Neuronal stem cell (in vitro differentiated cells): ENCODE data around the gene ZBED2.

Experiments used
- DNase-seq: peaks from one replicate; pipeline ENCODE4 v3.0.0-alpha.2; 2013; ENCODE audit warnings: low spot score
- H2AFZ ChIP-seq: one replicate; pipeline ENCODE4 v1.6.1; 2013; ENCODE audit warnings: mild to moderate bottlenecking, low read length, inconsistent platforms
- H2AK5ac ChIP-seq: 2 replicates; pipeline ENCODE4 v1.6.1; 2013; ENCODE audit warnings: low read depth, mild to moderate bottlenecking, inconsistent platforms, low read length, moderate library complexity, mixed read lengths
- H2BK120ac ChIP-seq: 2 replicates; pipeline ENCODE4 v1.6.1; 2013; ENCODE audit warnings: low read depth, mild to moderate bottlenecking, inconsistent platforms, low read length, moderate library complexity, mixed read lengths
- H2BK12ac ChIP-seq: one replicate; pipeline ENCODE4 v1.6.1; 2013; ENCODE audit warnings: low read length, inconsistent platforms
- H2BK15ac ChIP-seq: 2 replicates; pipeline ENCODE4 v1.6.1; 2013; ENCODE audit warnings: mild to moderate bottlenecking, low read length, inconsistent platforms, mixed read lengths
- H2BK5ac ChIP-seq: one replicate; pipeline ENCODE4 v1.6.1; 2013; ENCODE audit warnings: inconsistent platforms, mild to moderate bottlenecking, low read length, moderate library complexity
- H3K14ac ChIP-seq: one replicate; pipeline ENCODE4 v1.6.1; 2013; ENCODE audit warnings: low read length, inconsistent platforms
- H3K18ac ChIP-seq: 2 replicates; pipeline ENCODE4 v1.6.1; 2013; ENCODE audit warnings: low read length, inconsistent platforms
- H3K23ac ChIP-seq: 2 replicates; pipeline ENCODE4 v1.6.1; 2013; ENCODE audit warnings: low read depth, mild to moderate bottlenecking, mixed read lengths, low read length, inconsistent platforms; ENCODE audit not compliant: poor library complexity
- H3K27ac ChIP-seq: replicated peaks from 3 replicates; pipeline ENCODE4 v1.5.1; 2013; ENCODE audit warnings: low read length, inconsistent platforms
- H3K27me3 ChIP-seq, 3 experiments: 2 replicates each; pipeline ENCODE4 v1.6.1; 2013; ENCODE audit warnings: low read length in 3 of 3, mild to moderate bottlenecking in 2 of 3, inconsistent platforms in 1 of 3, low read depth in 1 of 3, mixed read lengths in 1 of 3, moderate library complexity in 1 of 3; ENCODE audit not compliant: control insufficient read depth in 3 of 3, insufficient read depth in 3 of 3
- H3K36me3 ChIP-seq, 2 donors: replicated peaks in 1 of 2; 2 replicates each; pipeline ENCODE4 v1.6.1; 2013; ENCODE audit warnings: low read length in 2 of 2; ENCODE audit not compliant: control insufficient read depth in 2 of 2, insufficient read depth in 2 of 2
- H3K4ac ChIP-seq: 2 replicates; pipeline ENCODE4 v1.6.1; 2013; ENCODE audit warnings: inconsistent platforms, mild to moderate bottlenecking, low read length, moderate library complexity
- H3K4me1 ChIP-seq, 2 donors: 1 replicate in 1 of 2; 2 replicates in 1 of 2; pipeline ENCODE4 v1.6.1; 2013; ENCODE audit warnings: low read length in 2 of 2, low read depth in 1 of 2; ENCODE audit not compliant: control insufficient read depth in 2 of 2, insufficient read depth in 1 of 2
- H3K4me2 ChIP-seq: one replicate; pipeline ENCODE4 v1.6.1; 2013; ENCODE audit warnings: mild to moderate bottlenecking, low read length, inconsistent platforms; ENCODE audit not compliant: insufficient read depth, poor library complexity, severe bottlenecking
- H3K4me3 ChIP-seq, 2 donors: 2 replicates each; pipeline ENCODE4 v1.5.1; 2013; ENCODE audit warnings: low read length in 2 of 2, mild to moderate bottlenecking in 2 of 2, inconsistent platforms in 1 of 2, moderate library complexity in 1 of 2
- H3K79me1 ChIP-seq: one replicate; pipeline ENCODE4 v1.6.1; 2013; ENCODE audit warnings: low read depth, mild to moderate bottlenecking, inconsistent platforms, low read length, moderate library complexity
- H3K9ac ChIP-seq: one replicate; pipeline ENCODE4 v1.6.1; 2013; ENCODE audit warnings: mild to moderate bottlenecking, low read depth, low read length, inconsistent platforms; ENCODE audit not compliant: poor library complexity
- H3K9me3 ChIP-seq, 2 donors: replicated peaks in 1 of 2; 2 replicates each; pipeline versions ENCODE3 to v1.6.1; 2013; ENCODE audit warnings: low read length in 2 of 2, mild to moderate bottlenecking in 2 of 2, inconsistent platforms in 1 of 2, low read depth in 1 of 2, mixed read lengths in 1 of 2, moderate library complexity in 1 of 2; ENCODE audit not compliant: control insufficient read depth in 2 of 2, insufficient read depth in 1 of 2
- H4K8ac ChIP-seq: one replicate; pipeline ENCODE4 v1.6.1; 2013; ENCODE audit warnings: low read depth, mild to moderate bottlenecking, inconsistent platforms, low read length, moderate library complexity
- H4K91ac ChIP-seq: one replicate; pipeline ENCODE4 v1.6.1; 2013; ENCODE audit warnings: low read length, low read depth, mild to moderate bottlenecking, inconsistent platforms; ENCODE audit not compliant: poor library complexity
- WGBS, 2 donors: extraction: QIAGEN DNeasy Blood & Tissue Kit; methylation state at CpG; one replicate each; pipeline ENCODE4 v1.1.7; 2013; ENCODE audit warnings: missing lambda C conversion rate in 2 of 2, mixed read lengths in 1 of 2; ENCODE audit not compliant: insufficient read length in 2 of 2, insufficient replicate concordance in 1 of 2; ENCODE audit errors: extremely low coverage in 2 of 2; 5-methylcytosine and 5-hydroxymethylcytosine counted together

Gene ZBED2

GRCh38 chr3:111619833-111620232, 24.7 kb upstream of the ZBED2 start:
- Histone ChIP-seq H2AK5ac (no peak overlapping the region), H3K4me2 (no peak overlapping the region), H3K4me1 (no peaks in the 10 kb centered on the region), H3K36me3 (no peaks in the 10 kb centered on the region), H2AFZ (no peak overlapping the region), H3K4ac (no peak overlapping the region), H4K91ac (no peak overlapping the region), H3K23ac (no peak overlapping the region), H3K9ac (no peak overlapping the region), H3K27me3 (no peaks in the 10 kb centered on the region), H4K8ac (no peak overlapping the region), H3K9me3 (peaks cover 0 to 8% of the 10 kb centered on the region in 2 donors), H2BK5ac (no peak overlapping the region), H3K27ac (no peak overlapping the region), H3K79me1 (no peaks in the 10 kb centered on the region), H3K4me3 (no peak overlapping the region), H2BK120ac (no peak overlapping the region), H2BK12ac (no peak overlapping the region), H3K14ac (no peak overlapping the region), H2BK15ac (no peak overlapping the region), H3K18ac (no peak overlapping the region)
- DNase-seq, result no peak
- WGBS, 2 donors, result no CpG with 5 or more reads among the region's 3 CpGs

GRCh38 chr3:111618945-111619344, 23.8 kb upstream of the ZBED2 start:
- no peak overlapping the region for H2BK5ac ChIP-seq
- H2AFZ ChIP-seq, result no peak overlapping the region
- no peak overlapping the region for H4K91ac ChIP-seq
- no peak for DNase-seq
- H3K36me3 ChIP-seq, result no peaks in the 10 kb centered on the region
- H2BK12ac ChIP-seq, result no peak overlapping the region
- H2BK15ac ChIP-seq, result no peak overlapping the region
- no peak overlapping the region for H3K14ac ChIP-seq
- H4K8ac ChIP-seq, result no peak overlapping the region
- H3K9ac ChIP-seq, result no peak overlapping the region
- H3K4ac ChIP-seq, result no peak overlapping the region
- no peak overlapping the region for H3K27ac ChIP-seq
- no peak overlapping the region for H2AK5ac ChIP-seq
- no peak overlapping the region for H2BK120ac ChIP-seq
- no peaks in the 10 kb centered on the region for H3K79me1 ChIP-seq
- no peaks in the 10 kb centered on the region for H3K27me3 ChIP-seq
- no peak overlapping the region for H3K18ac ChIP-seq
- H3K4me3 ChIP-seq, result no peak overlapping the region
- no peaks in the 10 kb centered on the region for H3K4me1 ChIP-seq
- no peak overlapping the region for H3K4me2 ChIP-seq
- peaks cover 0 to 8% of the 10 kb centered on the region in 2 donors for H3K9me3 ChIP-seq
- H3K23ac ChIP-seq, result no peak overlapping the region

GRCh38 chr3:111617912-111618601, 22.9 kb upstream of the ZBED2 start:
- no peak overlapping the region for H2AK5ac ChIP-seq
- no peak for DNase-seq
- peaks cover 0 to 8% of the 10 kb centered on the region in 2 donors for H3K9me3 ChIP-seq
- H4K91ac ChIP-seq, result no peak overlapping the region
- H3K4me1 ChIP-seq, result no peaks in the 10 kb centered on the region
- no peaks in the 10 kb centered on the region for H3K79me1 ChIP-seq
- H3K9ac ChIP-seq, result peak overlapping the region; percentile 79
- H3K23ac ChIP-seq, result no peak overlapping the region
- no peak overlapping the region for H3K27ac ChIP-seq
- no peak overlapping the region for H2BK5ac ChIP-seq
- no peak overlapping the region for H3K4ac ChIP-seq
- no peak overlapping the region for H2BK12ac ChIP-seq
- peak overlapping the region in 1 of 2 donors; percentile 63 for H3K4me3 ChIP-seq
- no peak overlapping the region for H2BK120ac ChIP-seq
- no peak overlapping the region for H4K8ac ChIP-seq
- no peak overlapping the region for H2BK15ac ChIP-seq
- no CpG with 5 or more reads among the region's 5 CpGs for WGBS, 2 donors
- H3K36me3 ChIP-seq, result no peaks in the 10 kb centered on the region
- H3K14ac ChIP-seq, result peak overlapping the region; percentile 43
- no peak overlapping the region for H3K4me2 ChIP-seq
- no peak overlapping the region for H3K18ac ChIP-seq
- no peak overlapping the region for H2AFZ ChIP-seq
- no peaks in the 10 kb centered on the region for H3K27me3 ChIP-seq

GRCh38 chr3:111617406-111617805, 22.3 kb upstream of the ZBED2 start:
- Histone ChIP-seq H4K91ac (no peak overlapping the region), H3K27me3 (no peaks in the 10 kb centered on the region), H3K23ac (no peak overlapping the region), H4K8ac (no peak overlapping the region), H3K4me1 (no peaks in the 10 kb centered on the region), H3K4ac (no peak overlapping the region), H2BK15ac (no peak overlapping the region), H2BK12ac (no peak overlapping the region), H2BK120ac (no peak overlapping the region), H3K4me2 (no peak overlapping the region), H3K27ac (no peak overlapping the region), H3K79me1 (no peaks in the 10 kb centered on the region), H3K36me3 (no peaks in the 10 kb centered on the region), H3K4me3 (no peak overlapping the region), H3K14ac (no peak overlapping the region), H2BK5ac (no peak overlapping the region), H2AK5ac (no peak overlapping the region), H3K18ac (no peak overlapping the region), H3K9me3 (peaks cover 0 to 8% of the 10 kb centered on the region in 2 donors), H2AFZ (no peak overlapping the region), H3K9ac (no peak overlapping the region)
- no peak for DNase-seq
- WGBS, 2 donors, result no CpG with 5 or more reads among the region's 3 CpGs
